NCI-H146 treated with DMSO at 0.1 percent for 48 hours (cell line): Measurements from ENCODE around the gene WNT1.
A peak's percentile ranks its signal among the peaks of the same experiment; 100 is the strongest.

ENCODE experiments used
- DNase-seq: peaks from one replicate; lab custom pipeline; 2025; ENCODE audit not compliant: unreplicated experiment; lab: John Stamatoyannopoulos, UW

WNT1 gene

GRCh38 chr12:48980389-48980952 is 2.3 kb downstream of the WNT1 start:
- DNase-seq, result no peak

- DNase-seq, result no peak
Observed at GRCh38 chr12:48980953-48981756, 3.0 kb downstream of the WNT1 start.

- no peak for DNase-seq
Observed at GRCh38 chr12:48981757-48982157, 3.6 kb downstream of the WNT1 start.

GRCh38 chr12:48982397-48983080 is 4.4 kb downstream of the WNT1 start:
- no peak for DNase-seq

- no peak for DNase-seq
Observed at GRCh38 chr12:48985475-48985897, 7.4 kb downstream of the WNT1 start.

GRCh38 chr12:48985901-48986300 is 7.8 kb downstream of the WNT1 start:
- no peak for DNase-seq

GRCh38 chr12:48986720-48987291 is 8.7 kb downstream of the WNT1 start:
- peak; percentile 72 for DNase-seq

GRCh38 chr12:48988030-48988649 is 10.0 kb downstream of the WNT1 start:
- DNase-seq, result peak; percentile 28

GRCh38 chr12:48990552-48990951 is 12.4 kb downstream of the WNT1 start:
- peak; percentile 63 for DNase-seq

- DNase-seq, result no peak
Observed at GRCh38 chr12:48991247-48992050, 13.3 kb downstream of the WNT1 start.

GRCh38 chr12:48993787-48994186 is 15.7 kb downstream of the WNT1 start:
- DNase-seq, result no peak

- no peak for DNase-seq
Observed at GRCh38 chr12:48994224-48995085, 16.3 kb downstream of the WNT1 start.

- peak; percentile 81 for DNase-seq
Observed at GRCh38 chr12:48995086-48995879, 17.2 kb downstream of the WNT1 start.

GRCh38 chr12:48996794-48997718 is 18.9 kb downstream of the WNT1 start:
- DNase-seq, result peak; percentile 13

GRCh38 chr12:48997719-48998496 is 19.8 kb downstream of the WNT1 start:
- DNase-seq, result no peak

- no peak for DNase-seq
Observed at GRCh38 chr12:48998497-48999353, 20.6 kb downstream of the WNT1 start.
